ENCODE data around the gene TMEM108.

DNA sequence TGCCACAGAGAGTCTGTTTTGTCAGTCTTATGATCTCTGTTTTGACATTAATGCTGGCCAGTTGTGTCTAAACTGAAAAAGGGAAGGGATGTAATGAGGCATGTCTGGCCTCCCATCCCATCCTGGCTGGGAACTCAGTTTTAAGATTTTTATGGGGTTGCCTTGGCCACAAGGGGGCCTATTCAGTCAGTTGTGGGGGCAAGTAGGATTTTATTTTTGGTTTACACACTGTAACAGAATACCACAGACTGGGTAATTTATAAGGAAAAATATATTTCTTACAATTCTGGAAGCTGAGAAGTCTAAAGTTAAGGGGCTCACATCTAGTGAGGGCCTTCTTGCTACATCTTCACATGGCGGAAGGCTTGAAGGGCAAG is 129.8 kb downstream of the TMEM108 start:
- TF ChIP-seq, protein P1, sequence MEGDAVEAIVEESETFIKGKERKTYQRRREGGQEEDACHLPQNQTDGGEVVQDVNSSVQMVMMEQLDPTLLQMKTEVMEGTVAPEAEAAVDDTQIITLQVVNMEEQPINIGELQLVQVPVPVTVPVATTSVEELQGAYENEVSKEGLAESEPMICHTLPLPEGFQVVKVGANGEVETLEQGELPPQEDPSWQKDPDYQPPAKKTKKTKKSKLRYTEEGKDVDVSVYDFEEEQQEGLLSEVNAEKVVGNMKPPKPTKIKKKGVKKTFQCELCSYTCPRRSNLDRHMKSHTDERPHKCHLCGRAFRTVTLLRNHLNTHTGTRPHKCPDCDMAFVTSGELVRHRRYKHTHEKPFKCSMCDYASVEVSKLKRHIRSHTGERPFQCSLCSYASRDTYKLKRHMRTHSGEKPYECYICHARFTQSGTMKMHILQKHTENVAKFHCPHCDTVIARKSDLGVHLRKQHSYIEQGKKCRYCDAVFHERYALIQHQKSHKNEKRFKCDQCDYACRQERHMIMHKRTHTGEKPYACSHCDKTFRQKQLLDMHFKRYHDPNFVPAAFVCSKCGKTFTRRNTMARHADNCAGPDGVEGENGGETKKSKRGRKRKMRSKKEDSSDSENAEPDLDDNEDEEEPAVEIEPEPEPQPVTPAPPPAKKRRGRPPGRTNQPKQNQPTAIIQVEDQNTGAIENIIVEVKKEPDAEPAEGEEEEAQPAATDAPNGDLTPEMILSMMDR (IDR thresholded peaks at IDR 0.05), result no peak
- TF ChIP-seq POLR2A (IDR thresholded peaks at IDR 0.05), result no peak

Data from lower leg skin (tissue), 3 donors.